Pancreas (tissue), 10 donors: ENCODE data around the gene CLDN22. TPM values are rescaled to one million over a fixed set of nuclear protein-coding genes. Genes with fewer than 3 reads are reported as not detected.

Source experiments
- ATAC-seq, 4 donors: fragments of 200-7000 bp; cut with Tn5 transposase; one replicate each; pipeline versions ENCODE4 v1.8.0 to v1.9.1; 2020; ENCODE audit warnings: mild to moderate bottlenecking in 4 of 4, moderate library complexity in 4 of 4
- DNase-seq, 6 donors: peaks; one replicate each; pipeline ENCODE4 v3.0.0-alpha.2; 2020
- FAIRE-seq: peaks from 2 replicates; lab custom pipeline; 2012; peaks lifted over from hg19 to GRCh38; lab: Jason Lieb, UNC
- H3K27ac ChIP-seq, 4 donors: fragments of 200-600 bp; sonication (generic); 1 replicate in 3 of 4; 2 replicates in 1 of 4; pipeline versions ENCODE4 v1.5.0 to v1.8.0; 2020
- H3K27me3 ChIP-seq, 4 donors: fragments of 200-600 bp; one replicate each; pipeline ENCODE4 v1.8.0; 2021
- H3K36me3 ChIP-seq, 3 donors: fragments of 200-600 bp; sonication (generic) in 1 of 3; one replicate each; pipeline versions ENCODE4 v1.5.0 to v1.8.0; 2020 to 2021
- H3K4me1 ChIP-seq, 3 donors: fragments of 200-600 bp; one replicate each; pipeline ENCODE4 v1.8.0; 2021
- H3K4me3 ChIP-seq, 4 donors: fragments of 200-600 bp; sonication (generic) in 2 of 4; one replicate each; pipeline versions ENCODE4 v1.5.0 to v1.8.0; 2020 to 2021
- H3K9me3 ChIP-seq, 4 donors: fragments of 200-600 bp; one replicate each; pipeline ENCODE4 v1.8.0; 2021
- CTCF ChIP-seq, 4 donors: fragments of 200-600 bp; sonication (generic) in 3 of 4; IDR thresholded peaks; one replicate each; pipeline versions ENCODE4 v1.5.0 to v1.8.0; 2021; ENCODE audit warnings: antibody characterized with exemption in 4 of 4
- WGBS, 2 donors: extraction: QIAGEN DNeasy Blood & Tissue Kit; methylation state at CpG; one replicate each; pipeline ENCODE4 v1.1.7; 2013; 5-methylcytosine and 5-hydroxymethylcytosine counted together
- intact Hi-C, 3 donors: fragments of 100-400 bp; cut with DNase I; formaldehyde crosslinking; loops; one replicate each; pipeline versions ENCODE4 v1.11.1 to v1.14.2; 2022
- polyA plus RNA-seq, 2 donors: library from polyadenylated mRNA; stranded (reverse); fragments of 200-250 nt; gene quantifications; one replicate each; pipeline ENCODE4 v1.2.3, GENCODE V29; 2013
- total RNA-seq, 6 donors: library from RNA; stranded (reverse); fragmentation: NEBNext Ultra II Directional in 4 of 6; extraction: Animal tissue kit (Norgen Biotek cat#: 25700) in 4 of 6; gene quantifications; one replicate each; pipeline versions ENCODE4 v1.2.1 to v1.2.4, GENCODE V29; 2021 to 2023
- donor health status: healthy with polysubstance abuse.
- donor health status: DM: no; HTN: no; CAD: no; lungs with moderate emphysema.
- donor health status: DM: no; HTN: no; CAD: no.
- donor health status: control.
- donor health status: control.
- donor health status: Bipolar disorder and iron deficiency.
- donor health status: DM: yes; HTN: yes; CAD: no.
- donor health status: DM: no; HTN: no; CAD: no.
- donor health status: DM: no; HTN: no; CAD: no.
- donor health status: DM: yes; HTN: yes; CAD: no.

The CLDN22 gene
- total and polyA plus RNA-seq, 8 donors: 0.02 TPM; not detected in 7

- Histone ChIP-seq H3K4me3 (no peak overlapping the region), H3K4me1 (peaks cover 0 to 6% (median 0%) of the 10 kb centered on the region in 3 donors), H3K27me3 (no peaks in the 10 kb centered on the region), H3K27ac (no peak overlapping the region), H3K9me3 (peaks cover 0 to 4% (median 0%) of the 10 kb centered on the region in 4 donors), H3K36me3 (peaks cover 0 to 33% (median 10%) of the 10 kb centered on the region in 3 donors)
- TF ChIP-seq CTCF (IDR thresholded peaks at IDR 0.05): no peak
- no peak for ATAC-seq
- intact Hi-C loops: no loop called here
- WGBS, 2 donors: 94 to 95% methylated on average over 7 of the region's 7 CpGs
- no peak for FAIRE-seq
- no peak for DNase-seq
These were observed 34.2 kb downstream of the CLDN22 start for GRCh38 chr4:183285886-183286285.

- Histone ChIP-seq H3K27ac (no peak overlapping the region), H3K4me3 (no peak overlapping the region), H3K4me1 (peaks cover 0 to 6% (median 0%) of the 10 kb centered on the region in 3 donors), H3K36me3 (peaks cover 0 to 33% (median 10%) of the 10 kb centered on the region in 3 donors), H3K9me3 (peaks cover 0 to 4% (median 0%) of the 10 kb centered on the region in 4 donors), H3K27me3 (no peaks in the 10 kb centered on the region)
- DNase-seq: no peak
- TF ChIP-seq CTCF (IDR thresholded peaks at IDR 0.05): no peak
- 72 to 75% methylated on average over 4 of the region's 4 CpGs for WGBS, 2 donors
- no peak for FAIRE-seq
- intact Hi-C loops: no loop called here
- ATAC-seq: no peak
These were observed 35.1 kb downstream of the CLDN22 start for GRCh38 chr4:183284965-183285364.

GRCh38 chr4:183284258-183284785 is 35.8 kb downstream of the CLDN22 start:
- Histone ChIP-seq H3K4me1 (peaks cover 0 to 6% (median 0%) of the 10 kb centered on the region in 3 donors), H3K36me3 (peaks cover 0 to 29% (median 9%) of the 10 kb centered on the region in 3 donors), H3K9me3 (peaks cover 0 to 4% (median 0%) of the 10 kb centered on the region in 4 donors), H3K27ac (no peak overlapping the region), H3K27me3 (no peaks in the 10 kb centered on the region), H3K4me3 (no peak overlapping the region)
- FAIRE-seq (no peak), DNase-seq (no peak), ATAC-seq (peak in 2 of 4 donors; percentile 69 to 76)
- intact Hi-C loops: no loop called here
- TF ChIP-seq CTCF (IDR thresholded peaks at IDR 0.05): no peak
- WGBS, 2 donors: 79 to 82% methylated on average over 12 of the region's 12 CpGs

- Histone ChIP-seq H3K27ac (no peak overlapping the region), H3K9me3 (peaks cover 0 to 5% (median under 1%) of the 10 kb centered on the region in 4 donors), H3K4me1 (no peaks in the 10 kb centered on the region), H3K36me3 (peaks cover 0 to 7% (median 5%) of the 10 kb centered on the region in 3 donors), H3K4me3 (no peak overlapping the region), H3K27me3 (no peaks in the 10 kb centered on the region)
- ATAC-seq (no peak), FAIRE-seq (no peak), DNase-seq (no peak)
- intact Hi-C loops: no loop called here
- no peak for TF ChIP-seq CTCF (IDR thresholded peaks at IDR 0.05)
- WGBS, 2 donors: 0 to 43% methylated on average over 1 of the region's 1 CpG
These were observed 44.0 kb downstream of the CLDN22 start for GRCh38 chr4:183276106-183276505.

GRCh38 chr4:183272384-183272783 is 47.7 kb downstream of the CLDN22 start:
- intact Hi-C loops: no loop called here
- WGBS, 2 donors: 94 to 95% methylated on average over 3 of the region's 3 CpGs
- H3K9me3 ChIP-seq: peaks cover 0 to 5% (median 0%) of the 10 kb centered on the region in 4 donors
- no peak overlapping the region for H3K4me3 ChIP-seq
- no peak for ATAC-seq
- no peak for TF ChIP-seq CTCF (IDR thresholded peaks at IDR 0.05)
- FAIRE-seq: no peak
- DNase-seq: no peak
- no peak overlapping the region for H3K27ac ChIP-seq
- H3K4me1 ChIP-seq: no peaks in the 10 kb centered on the region
- no peaks in the 10 kb centered on the region for H3K27me3 ChIP-seq
- peaks cover 0 to 33% (median 7%) of the 10 kb centered on the region in 3 donors for H3K36me3 ChIP-seq
